H7 (cell line): Measurements from ENCODE around the gene NUDT4B. TPM values are rescaled to one million over a fixed set of nuclear protein-coding genes. Genes with fewer than 3 reads are reported as not detected.

ENCODE experiments used
- total RNA-seq: library from RNA; depleted of rRNA; stranded (reverse); fragments of >200 nt; shearing (Covaris generic); gene quantifications from 2 replicates; pipeline ENCODE4 v1.2.3, GENCODE V29; 2014; rRNA removed

Gene NUDT4B
- total RNA-seq, 1 experiment from 2014 or later: 35.4 TPM

Other genes starting within 250 kb of the NUDT4B start
- 6.2 and 8.3 TPM in 2 replicates for gene NBPF14, start 152.8 kb upstream of the NUDT4B start, total RNA-seq
- gene PDE4DIP, start 95.7 kb downstream of the NUDT4B start, total RNA-seq: 17.0 and 20.7 TPM in 2 replicates